Activated T-helper 17 cell treated with anti-CD3 and anti-CD28 coated beads, Interleukin-2, amount 50 U/mL, for 72 hours (primary cell): Measurements from ENCODE around the gene SYT3. TPM values are rescaled to one million over a fixed set of nuclear protein-coding genes. Genes with fewer than 3 reads are reported as not detected.

Experiments
- ATAC-seq: fragments of 150-1000 bp; cut with Tn5 transposase; replicated peaks from 2 replicates; pipeline ENCODE4 v1.10.0; 2021; ENCODE audit warnings: mild to moderate bottlenecking, moderate library complexity
- H3K27ac Mint-ChIP-seq: one replicate; pipeline ENCODE4 v1.8.0; 2022; ENCODE audit warnings: mixed read lengths
- H3K27me3 Mint-ChIP-seq: one replicate; pipeline ENCODE4 v1.8.0; 2022; ENCODE audit warnings: mixed read lengths
- H3K36me3 Mint-ChIP-seq: one replicate; pipeline ENCODE4 v1.8.0; 2022; ENCODE audit warnings: low read depth, mild to moderate bottlenecking, mixed read lengths
- H3K4me1 Mint-ChIP-seq: one replicate; pipeline ENCODE4 v1.8.0; 2022; ENCODE audit warnings: mixed read lengths
- H3K4me3 Mint-ChIP-seq: one replicate; pipeline ENCODE4 v1.8.0; 2022; ENCODE audit warnings: mild to moderate bottlenecking, mixed read lengths
- H3K9me3 Mint-ChIP-seq: one replicate; pipeline ENCODE4 v1.8.0; 2022; ENCODE audit warnings: mixed read lengths
- total RNA-seq, 2 donors: library from RNA; stranded (reverse); gene quantifications; one replicate each; pipeline ENCODE4 v1.2.3, GENCODE V29; 2022

The SYT3 gene
- total RNA-seq, 2 donors from 2014 or later = not detected

DNA sequence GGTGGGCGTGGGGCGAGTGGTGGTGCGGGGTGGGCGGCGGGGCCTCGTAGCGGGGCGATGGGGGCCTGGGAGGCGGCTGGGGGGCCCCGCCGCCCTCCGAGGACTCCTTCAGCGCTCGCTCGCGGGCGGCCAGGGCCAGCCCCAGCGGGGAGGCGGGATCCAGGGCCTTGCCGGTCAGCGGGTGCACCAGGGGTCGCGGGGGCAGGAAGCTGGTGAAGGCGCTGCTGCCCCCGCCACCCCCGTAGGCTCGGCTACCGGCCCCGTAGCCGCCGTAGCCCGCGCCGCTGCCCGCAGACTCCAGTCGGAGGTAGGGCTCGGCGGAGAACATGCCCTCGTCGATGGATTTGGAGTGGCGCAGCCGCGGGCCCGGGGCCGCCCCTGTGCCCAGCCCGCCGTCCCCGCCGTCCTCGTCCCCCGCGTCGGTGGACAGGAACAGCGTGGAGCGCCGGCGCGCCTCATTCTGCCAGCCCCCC is 28.1 kb upstream of the SYT3 start:
- no peak for ATAC-seq
- peaks cover 42% of the 10 kb centered on the region for H3K27me3 Mint-ChIP-seq
- H3K4me1 Mint-ChIP-seq = no peaks in the 10 kb centered on the region
- no peaks in the 10 kb centered on the region for H3K36me3 Mint-ChIP-seq
- no peaks in the 10 kb centered on the region for H3K9me3 Mint-ChIP-seq
- no peak overlapping the region for H3K27ac Mint-ChIP-seq
- H3K4me3 Mint-ChIP-seq = no peak overlapping the region

DNA sequence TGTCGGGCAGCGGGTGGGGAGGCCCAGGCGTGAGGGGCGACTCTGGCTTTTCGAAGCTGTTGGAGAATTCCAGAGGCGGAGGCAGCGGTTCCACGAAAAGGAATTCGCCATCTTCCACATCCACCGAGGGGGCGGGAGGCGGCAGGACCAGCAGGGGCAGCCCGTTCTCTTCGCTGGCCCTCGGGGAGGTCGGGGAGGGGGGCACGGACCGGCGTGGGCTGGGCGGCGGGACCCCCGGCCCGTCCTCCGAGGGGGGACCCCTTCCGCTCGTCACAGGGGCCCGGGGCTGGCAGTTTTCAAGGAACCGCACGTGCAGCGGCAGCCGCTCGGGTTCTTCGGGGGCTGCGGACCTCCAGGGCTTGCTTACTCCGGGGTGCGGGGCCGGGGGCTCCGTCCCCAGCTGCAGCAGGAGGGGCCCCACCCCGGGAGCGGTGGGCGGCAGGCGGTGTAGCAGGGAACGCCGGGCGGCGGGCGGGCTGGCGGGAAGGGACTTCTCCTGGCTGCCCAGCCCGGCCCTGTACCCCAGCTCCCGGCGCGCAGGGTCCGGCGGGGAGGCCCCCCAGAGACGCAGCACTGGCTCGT is 27.6 kb upstream of the SYT3 start:
- Mint-ChIP-seq H3K27me3 (peaks cover 44% of the 10 kb centered on the region), H3K4me1 (no peaks in the 10 kb centered on the region), H3K4me3 (no peak overlapping the region), H3K36me3 (no peaks in the 10 kb centered on the region), H3K9me3 (no peaks in the 10 kb centered on the region), H3K27ac (no peak overlapping the region)
- no peak for ATAC-seq

DNA sequence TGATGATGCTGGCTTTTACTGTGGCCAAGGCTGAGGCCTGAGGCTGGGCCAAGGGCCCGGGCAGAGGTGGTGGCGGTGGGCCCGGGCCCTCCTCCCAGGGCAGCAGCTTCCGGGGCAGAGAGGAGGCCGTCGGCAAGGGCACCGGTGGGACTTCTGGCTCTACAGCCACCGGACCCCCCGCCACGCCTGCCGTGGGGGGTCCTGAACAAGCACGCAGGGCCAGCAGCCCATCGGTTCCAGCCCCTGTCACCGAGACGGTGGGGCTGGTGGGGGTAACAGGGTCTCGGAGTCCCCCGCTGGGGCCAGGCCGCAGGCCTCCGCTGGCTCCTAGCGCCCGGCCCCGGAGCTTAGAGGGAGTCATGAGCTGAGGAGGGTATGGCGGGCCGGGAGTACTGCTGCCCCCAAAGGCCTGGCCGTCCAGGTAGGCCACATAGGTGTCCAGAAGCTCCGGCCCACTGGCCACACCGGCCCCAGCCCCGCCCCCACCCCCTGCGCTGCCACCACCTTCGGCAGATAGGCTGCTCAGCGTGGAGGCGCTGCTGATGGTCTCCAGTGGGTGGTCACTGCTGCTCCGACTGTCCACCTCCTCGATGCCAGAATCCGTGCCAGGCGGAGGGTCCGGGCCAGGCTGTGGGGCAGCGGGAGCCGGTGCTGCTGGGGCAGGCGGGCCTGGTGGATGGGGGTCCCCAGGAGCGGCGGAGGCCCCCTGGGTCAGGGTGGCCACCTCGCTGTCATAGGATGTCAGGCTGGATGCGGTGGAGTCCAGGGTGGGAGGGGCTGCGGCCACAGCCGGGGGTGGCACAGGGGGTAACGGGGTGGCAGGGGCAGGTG is 26.9 kb upstream of the SYT3 start:
- no peaks in the 10 kb centered on the region for H3K9me3 Mint-ChIP-seq
- H3K36me3 Mint-ChIP-seq = no peaks in the 10 kb centered on the region

DNA sequence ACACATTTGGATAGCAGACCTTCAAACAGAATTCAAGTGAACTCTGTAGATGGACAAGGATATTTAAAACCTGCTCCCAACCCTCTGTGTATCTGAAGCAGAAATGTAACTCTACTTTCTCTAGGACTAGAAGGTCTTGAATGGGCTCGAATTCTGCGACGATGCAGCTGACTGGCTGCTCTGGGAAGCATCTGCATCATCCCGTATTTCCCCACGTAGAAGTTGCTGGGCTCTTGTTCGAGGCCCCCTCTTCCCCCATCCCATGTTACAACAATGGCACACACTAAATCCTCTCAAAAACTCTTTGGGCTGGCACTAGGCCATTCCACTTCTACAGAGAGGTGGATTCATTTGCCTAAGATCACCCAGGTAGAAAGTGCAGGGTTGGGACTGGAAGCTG is 24.5 kb upstream of the SYT3 start:
- Mint-ChIP-seq H3K4me3 (no peak overlapping the region), H3K9me3 (peaks cover 8% of the 10 kb centered on the region)

More for the DNA sequence above, 26.9 kb upstream of the SYT3 start:
- no peak overlapping the region for H3K4me3 Mint-ChIP-seq
- no peak for ATAC-seq
- H3K27ac Mint-ChIP-seq = no peak overlapping the region
- H3K27me3 Mint-ChIP-seq = peaks cover 44% of the 10 kb centered on the region
- H3K4me1 Mint-ChIP-seq = no peaks in the 10 kb centered on the region

DNA sequence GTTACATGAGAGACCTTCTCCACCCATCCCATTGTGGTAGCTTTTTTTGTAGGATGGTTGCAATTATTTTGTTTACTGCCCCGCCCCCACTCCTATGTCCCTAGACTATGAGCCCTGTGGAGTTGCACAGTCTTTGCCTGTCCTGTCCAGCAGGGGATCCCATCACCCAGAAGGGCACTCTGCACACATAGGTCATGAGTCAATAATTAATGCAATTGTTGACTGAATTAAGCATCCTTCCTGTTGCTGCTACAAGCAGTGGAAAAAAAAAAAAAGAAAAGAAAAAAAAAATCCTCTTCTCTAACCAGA is 23.8 kb upstream of the SYT3 start:
- Mint-ChIP-seq H3K27ac (no peak overlapping the region), H3K27me3 (peaks cover 40% of the 10 kb centered on the region), H3K9me3 (peaks cover 8% of the 10 kb centered on the region), H3K4me1 (peaks cover 6% of the 10 kb centered on the region), H3K4me3 (no peak overlapping the region), H3K36me3 (peaks cover 1% of the 10 kb centered on the region)
- ATAC-seq = no peak

More for the DNA sequence above, 24.5 kb upstream of the SYT3 start:
- no peak overlapping the region for H3K27ac Mint-ChIP-seq
- no peaks in the 10 kb centered on the region for H3K36me3 Mint-ChIP-seq
- peaks cover 40% of the 10 kb centered on the region for H3K27me3 Mint-ChIP-seq
- no peak for ATAC-seq
- peaks cover 5% of the 10 kb centered on the region for H3K4me1 Mint-ChIP-seq

DNA sequence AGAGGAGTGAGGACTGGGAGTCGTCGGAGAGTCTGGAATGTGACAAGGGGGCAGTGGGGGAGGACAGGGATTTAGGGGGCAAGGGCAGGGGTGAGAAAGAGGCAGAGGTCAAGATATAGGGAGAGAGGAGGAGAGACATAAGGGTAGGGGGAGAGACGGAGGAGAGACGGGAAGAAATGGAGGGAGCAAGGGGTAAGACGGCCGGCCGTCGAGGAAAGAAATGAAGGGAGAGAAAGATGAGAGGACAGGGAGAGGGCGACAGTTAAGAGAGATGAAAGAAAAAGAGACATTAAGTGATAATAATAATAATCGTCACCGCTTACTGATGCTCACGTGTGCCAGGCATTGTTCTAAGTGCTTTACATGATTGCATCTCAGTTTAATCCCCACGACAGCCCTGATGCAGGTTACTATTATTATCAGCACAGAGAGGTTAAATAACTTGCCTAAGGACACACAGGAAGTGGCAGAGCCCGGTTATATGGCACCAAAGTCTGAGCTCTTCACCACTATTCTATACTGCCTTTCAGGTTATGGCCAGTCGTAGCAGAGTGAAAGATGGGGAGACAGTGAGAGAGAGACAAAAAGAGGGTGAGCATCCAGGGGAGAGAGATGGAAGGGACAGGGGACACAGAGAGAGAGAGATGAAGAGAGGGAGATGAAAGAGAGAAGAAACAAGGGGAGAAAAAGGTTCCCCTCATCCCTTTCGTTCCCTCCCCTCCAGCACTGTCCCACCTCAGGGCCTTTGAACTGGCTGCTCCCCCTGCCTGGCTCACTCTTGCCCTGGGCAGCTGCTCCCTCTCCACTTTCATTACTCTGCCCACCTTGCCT is 23.2 kb upstream of the SYT3 start:
- Mint-ChIP-seq H3K27me3 (peaks cover 45% of the 10 kb centered on the region), H3K36me3 (peaks cover 7% of the 10 kb centered on the region), H3K4me3 (no peak overlapping the region), H3K27ac (no peak overlapping the region), H3K9me3 (peaks cover 13% of the 10 kb centered on the region), H3K4me1 (peaks cover 12% of the 10 kb centered on the region)
- no peak for ATAC-seq

DNA sequence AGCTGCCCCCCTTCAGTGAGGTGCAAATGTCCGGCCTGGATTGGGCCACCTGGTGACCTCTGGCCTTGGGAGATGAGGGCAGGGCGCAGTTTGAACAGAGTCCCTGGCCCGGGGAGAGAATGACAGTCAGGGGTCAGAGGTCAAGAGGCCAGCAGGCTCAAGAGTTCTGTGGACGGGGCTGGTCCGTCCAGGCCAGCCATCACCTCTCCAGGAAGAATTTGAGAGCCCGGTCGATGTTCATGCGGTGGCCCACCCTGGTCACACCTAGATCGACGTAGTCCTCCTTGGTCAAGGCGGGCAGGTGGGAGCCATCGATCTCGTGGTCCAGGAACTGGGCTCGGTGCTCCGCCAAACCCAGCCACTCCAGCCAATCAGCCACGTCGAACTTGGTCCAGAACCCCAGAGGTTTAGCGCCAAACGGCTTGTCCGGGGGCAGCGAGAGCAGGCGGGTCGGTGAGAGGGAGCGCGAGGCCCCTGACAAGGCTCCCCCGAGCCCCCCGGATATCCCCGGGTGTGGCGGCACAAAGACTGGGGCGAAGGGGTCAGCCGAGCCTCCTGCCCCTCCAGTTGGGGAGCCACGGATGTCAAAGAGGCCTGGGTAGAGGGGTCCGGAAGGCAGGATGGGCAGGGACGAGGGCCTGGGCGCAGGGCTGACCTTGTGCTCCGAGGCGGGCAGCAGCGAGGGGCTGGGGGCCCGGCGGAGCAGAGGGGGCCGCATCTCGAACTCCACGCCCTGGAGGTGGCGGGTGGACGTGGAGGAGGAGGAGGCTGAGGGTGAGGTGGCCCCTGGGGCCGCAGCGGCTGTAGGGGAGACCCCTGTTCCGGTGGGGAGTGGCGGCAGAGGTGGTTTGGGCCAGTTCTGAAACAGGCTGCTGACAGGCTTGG is 22.3 kb upstream of the SYT3 start:
- Mint-ChIP-seq H3K4me1 (peaks cover 18% of the 10 kb centered on the region), H3K4me3 (no peak overlapping the region), H3K27me3 (peaks cover 54% of the 10 kb centered on the region), H3K9me3 (peaks cover 13% of the 10 kb centered on the region), H3K36me3 (peaks cover 7% of the 10 kb centered on the region), H3K27ac (no peak overlapping the region)
- no peak for ATAC-seq

DNA sequence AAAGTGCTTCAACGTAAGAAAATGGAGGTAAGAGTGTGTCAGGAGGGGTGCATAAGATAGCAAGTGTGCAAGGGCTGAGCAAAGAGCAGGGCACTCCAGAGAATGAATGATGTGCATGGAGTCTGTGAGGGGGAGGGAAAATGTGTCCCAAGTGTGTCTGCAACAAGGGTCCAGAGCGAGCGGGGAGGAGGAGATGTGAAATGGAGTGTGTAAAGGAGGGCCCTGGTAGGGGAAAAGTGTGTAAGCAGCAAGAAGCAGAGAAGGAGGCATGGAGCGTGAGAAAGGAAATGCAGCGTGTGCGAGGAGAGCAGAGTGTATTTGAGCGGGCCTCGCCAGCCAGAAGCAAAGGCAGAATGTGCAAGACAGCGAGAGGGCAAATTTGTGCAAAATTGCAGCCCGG is 21.3 kb upstream of the SYT3 start:
- no peak for ATAC-seq
- Mint-ChIP-seq H3K27ac (no peak overlapping the region), H3K9me3 (peaks cover 16% of the 10 kb centered on the region), H3K4me3 (no peak overlapping the region), H3K36me3 (peaks cover 15% of the 10 kb centered on the region), H3K27me3 (peaks cover 62% of the 10 kb centered on the region), H3K4me1 (peaks cover 18% of the 10 kb centered on the region)

DNA sequence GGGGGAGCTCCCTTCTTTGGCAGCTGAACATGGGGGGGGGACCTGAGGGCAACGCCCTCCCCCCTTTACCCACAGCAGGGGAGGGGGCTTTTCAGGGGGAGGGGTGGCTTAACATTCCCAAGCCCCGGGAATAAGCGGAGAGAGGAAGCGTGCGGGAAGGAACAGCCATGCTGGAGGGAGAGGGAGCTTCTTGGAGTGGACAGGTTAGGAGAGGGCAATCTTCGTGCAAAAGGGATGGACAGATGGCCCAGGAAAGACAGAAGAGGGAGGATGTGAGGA is 20.3 kb upstream of the SYT3 start:
- H3K27me3 Mint-ChIP-seq = peaks cover 69% of the 10 kb centered on the region

DNA sequence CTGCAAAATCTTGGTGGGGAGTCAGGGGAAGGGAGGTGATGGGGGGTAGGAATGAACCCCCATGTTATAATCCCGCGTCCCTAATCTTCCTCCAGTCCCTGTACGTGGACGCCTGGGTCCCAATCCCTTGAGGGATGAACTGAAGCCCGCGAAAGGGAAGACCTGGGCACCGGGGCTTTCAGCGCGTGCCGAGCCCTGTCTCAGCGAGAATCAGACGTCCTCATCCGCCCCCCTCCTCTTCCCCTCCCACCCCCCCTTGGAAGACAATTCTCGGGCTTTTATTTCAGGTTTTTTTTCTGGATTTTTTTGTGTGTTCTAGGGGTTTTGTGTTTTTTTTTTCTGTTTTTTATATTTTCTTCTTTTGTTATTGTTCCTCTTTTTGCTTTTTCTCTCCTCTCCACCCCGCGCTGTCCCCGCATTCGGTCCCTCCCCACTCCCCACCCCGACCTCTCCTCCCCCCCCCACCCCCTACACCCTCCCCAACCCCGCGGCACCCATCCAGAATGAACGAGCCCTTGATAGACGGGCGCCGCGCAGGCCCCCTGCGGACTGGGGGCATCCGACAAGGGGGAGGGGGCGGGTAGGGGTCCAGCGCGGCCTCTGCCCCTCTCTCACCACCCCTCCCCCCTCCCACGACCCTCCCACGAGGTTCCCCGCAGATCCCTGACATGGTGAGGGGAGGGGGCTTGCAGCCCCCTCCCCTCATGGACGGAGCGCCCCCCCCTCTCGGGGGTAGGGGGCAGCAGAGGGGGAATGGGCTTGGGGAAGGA is 19.8 kb upstream of the SYT3 start:
- ATAC-seq = no peak
- peaks cover 22% of the 10 kb centered on the region for H3K9me3 Mint-ChIP-seq
- no peak overlapping the region for H3K4me3 Mint-ChIP-seq
- H3K27me3 Mint-ChIP-seq = peaks cover 71% of the 10 kb centered on the region
- H3K27ac Mint-ChIP-seq = no peak overlapping the region
- H3K4me1 Mint-ChIP-seq = peaks cover 18% of the 10 kb centered on the region
- H3K36me3 Mint-ChIP-seq = peaks cover 16% of the 10 kb centered on the region

More for the DNA sequence above, 20.3 kb upstream of the SYT3 start:
- no peak overlapping the region for H3K4me3 Mint-ChIP-seq
- no peak for ATAC-seq
- H3K36me3 Mint-ChIP-seq = peaks cover 16% of the 10 kb centered on the region
- H3K4me1 Mint-ChIP-seq = peaks cover 18% of the 10 kb centered on the region
- H3K9me3 Mint-ChIP-seq = peaks cover 17% of the 10 kb centered on the region
- no peak overlapping the region for H3K27ac Mint-ChIP-seq

DNA sequence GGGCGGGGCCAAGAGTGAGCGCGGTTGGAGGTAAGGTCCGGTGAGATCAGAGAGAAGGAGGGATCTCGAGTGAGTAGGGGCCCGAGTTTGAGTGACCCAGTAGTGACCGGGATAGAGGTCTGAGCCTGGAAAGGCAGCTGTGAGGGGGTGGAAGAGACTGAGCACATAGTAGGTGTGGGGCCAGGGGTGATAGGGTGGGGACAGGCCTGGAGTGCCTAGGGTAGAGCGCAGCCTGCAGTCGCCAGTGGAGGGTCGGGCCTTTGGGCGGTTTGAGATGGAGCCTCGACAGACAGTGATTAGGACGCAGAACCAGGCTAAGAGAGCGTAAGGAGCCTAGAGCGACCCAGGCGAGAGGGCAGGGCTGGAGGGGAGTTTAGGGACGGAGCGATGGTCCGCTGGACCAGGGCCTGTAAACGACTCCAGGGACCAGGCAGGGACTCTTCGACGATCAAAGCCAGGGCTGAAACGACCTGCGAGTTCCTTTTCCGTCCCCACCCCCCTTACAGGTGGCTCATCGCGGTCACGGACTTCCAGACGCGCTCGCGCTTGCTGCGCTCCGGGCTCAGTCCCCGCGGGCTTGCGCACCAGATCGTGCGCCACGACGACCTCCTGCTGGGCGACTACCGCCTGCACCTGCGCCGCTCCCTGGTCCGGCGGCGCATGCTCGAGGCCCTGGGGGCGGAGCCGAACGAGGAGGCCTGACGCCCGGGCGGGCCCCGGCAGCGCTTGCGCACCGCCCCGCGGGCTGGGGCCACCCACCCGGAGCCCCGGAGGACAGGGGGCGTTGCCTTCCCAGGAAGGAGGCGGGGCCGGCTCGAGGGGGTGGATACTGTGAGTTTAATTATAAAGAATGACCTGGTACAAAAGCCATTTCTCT is 19.0 kb upstream of the SYT3 start:
- H3K4me1 Mint-ChIP-seq = peaks cover 18% of the 10 kb centered on the region
- H3K27me3 Mint-ChIP-seq = peaks cover 70% of the 10 kb centered on the region
- H3K36me3 Mint-ChIP-seq = peaks cover 16% of the 10 kb centered on the region

DNA sequence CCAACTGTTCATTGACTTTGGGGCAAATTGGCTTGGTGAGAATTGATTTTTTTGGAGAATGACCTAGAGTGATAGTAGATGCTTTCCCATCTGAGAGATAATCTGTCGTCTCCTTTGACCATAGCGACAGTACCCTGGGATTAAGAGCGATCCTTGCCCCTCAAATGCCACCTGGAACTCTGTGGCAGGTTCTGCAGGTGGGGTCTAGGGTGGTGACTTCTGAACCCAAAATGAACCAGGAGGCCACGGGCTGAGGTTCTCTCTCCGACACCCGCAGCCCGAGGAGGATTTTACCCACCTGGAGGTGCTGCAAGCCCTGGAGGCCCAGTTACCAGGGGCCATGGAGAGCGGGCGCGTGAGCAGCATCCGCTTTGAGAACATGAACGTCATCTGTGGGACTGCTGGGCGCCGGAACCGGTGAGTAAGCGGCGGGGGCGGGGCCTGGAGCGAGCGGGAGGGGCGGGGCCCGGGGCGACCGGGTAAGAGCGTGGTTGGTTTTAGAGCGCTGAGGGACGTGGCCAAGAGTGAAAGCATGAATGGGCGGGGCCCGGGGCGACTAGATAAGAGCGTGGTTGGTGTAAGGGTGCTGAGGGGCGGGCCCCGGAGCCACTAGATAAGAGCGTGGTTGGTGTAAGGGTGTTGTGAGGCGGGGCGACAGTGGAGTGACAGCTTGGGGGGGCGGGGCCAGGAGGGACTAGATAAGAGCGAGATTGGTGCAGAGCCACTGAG is 18.2 kb upstream of the SYT3 start:
- H3K4me1 Mint-ChIP-seq = peaks cover 18% of the 10 kb centered on the region
- peaks cover 23% of the 10 kb centered on the region for H3K9me3 Mint-ChIP-seq
- peaks cover 68% of the 10 kb centered on the region for H3K27me3 Mint-ChIP-seq
- ATAC-seq = peak; percentile 97
- H3K4me3 Mint-ChIP-seq = peak overlapping the region; percentile 68
- peaks cover 16% of the 10 kb centered on the region for H3K36me3 Mint-ChIP-seq
- H3K27ac Mint-ChIP-seq = no peak overlapping the region

More for the DNA sequence above, 19.0 kb upstream of the SYT3 start:
- Mint-ChIP-seq H3K4me3 (peak overlapping the region; percentile 68), H3K27ac (no peak overlapping the region), H3K9me3 (peaks cover 23% of the 10 kb centered on the region)
- no peak for ATAC-seq
